DOHH2 (cell line): ENCODE measurements around the gene KHDC1.

Source experiments
- H3F3A ChIP-seq: fragments of 200-600 bp; sonication (generic), shearing (Covaris generic); 2 replicates; pipeline ENCODE4 v1.6.0; 2016; ENCODE audit warnings: antibody characterized with exemption, mild to moderate bottlenecking; ENCODE audit not compliant: control insufficient read depth, insufficient read depth
- H3K27ac ChIP-seq: fragments of 200-600 bp; sonication (generic); 2 replicates; pipeline ENCODE4 v1.5.1; 2014; ENCODE audit warnings: low read depth, mild to moderate bottlenecking, low read length, moderate library complexity
- H3K27me3 ChIP-seq: fragments of 200-600 bp; sonication (generic); 2 replicates; pipeline ENCODE4 v1.6.1; 2014; ENCODE audit warnings: mild to moderate bottlenecking, low read length, mixed read lengths; ENCODE audit not compliant: control insufficient read depth
- H3K36me3 ChIP-seq: fragments of 200-600 bp; sonication (generic); 2 replicates; pipeline ENCODE4 v1.6.1; 2014; ENCODE audit warnings: mild to moderate bottlenecking, low read length, moderate library complexity, mixed read lengths; ENCODE audit not compliant: control insufficient read depth
- H3K4me1 ChIP-seq: fragments of 200-600 bp; sonication (generic); 2 replicates; pipeline ENCODE4 v1.6.1; 2014; ENCODE audit warnings: mild to moderate bottlenecking, low read length, mixed read lengths; ENCODE audit not compliant: control insufficient read depth
- H3K4me2 ChIP-seq: fragments of 200-600 bp; sonication (generic); 2 replicates; pipeline ENCODE4 v1.6.0; 2014; ENCODE audit warnings: mild to moderate bottlenecking, low read length, moderate library complexity
- H3K4me3 ChIP-seq: fragments of 200-600 bp; sonication (generic); 2 replicates; pipeline ENCODE4 v1.5.1; 2014; ENCODE audit warnings: mild to moderate bottlenecking, low read length, mixed read lengths
- H3K79me2 ChIP-seq: fragments of 200-600 bp; sonication (generic); 2 replicates; pipeline ENCODE4 v1.6.1; 2014; ENCODE audit warnings: mild to moderate bottlenecking, low read length, mixed read lengths; ENCODE audit not compliant: control insufficient read depth
- H3K9me2 ChIP-seq: fragments of 200-600 bp; sonication (generic); replicated peaks from 2 replicates; pipeline ENCODE4 v1.6.1; 2014; ENCODE audit warnings: mild to moderate bottlenecking, low read length, mixed read lengths; ENCODE audit not compliant: control insufficient read depth
- H3K9me3 ChIP-seq: fragments of 200-600 bp; sonication (generic); 2 replicates; pipeline ENCODE4 v1.6.1; 2014; ENCODE audit warnings: antibody characterized with exemption, low read length, mixed read lengths; ENCODE audit not compliant: control insufficient read depth, insufficient read depth
- H4K20me1 ChIP-seq: fragments of 200-600 bp; sonication (generic); 2 replicates; pipeline ENCODE4 v1.6.0; 2014; ENCODE audit warnings: low read depth, mild to moderate bottlenecking, antibody characterized with exemption, low read length, moderate library complexity; ENCODE audit not compliant: control insufficient read depth, insufficient read depth
- EZH2phosphoT487 ChIP-seq: fragments of 200-600 bp; sonication (generic); IDR thresholded peaks from 2 replicates; pipeline ENCODE4 v1.6.1; 2017; ENCODE audit warnings: borderline replicate concordance, mild to moderate bottlenecking, antibody characterized with exemption, low read length, moderate library complexity, mixed read lengths
- TF ChIP-seq, protein P1 (sequence below): fragments of 200-600 bp; sonication (generic); IDR thresholded peaks from one replicate; pipeline ENCODE4 v1.5.1; 2014; ENCODE audit warnings: antibody characterized with exemption, mild to moderate bottlenecking, low read depth, low read length; ENCODE audit not compliant: poor library complexity, severe bottlenecking

Gene KHDC1

DNA sequence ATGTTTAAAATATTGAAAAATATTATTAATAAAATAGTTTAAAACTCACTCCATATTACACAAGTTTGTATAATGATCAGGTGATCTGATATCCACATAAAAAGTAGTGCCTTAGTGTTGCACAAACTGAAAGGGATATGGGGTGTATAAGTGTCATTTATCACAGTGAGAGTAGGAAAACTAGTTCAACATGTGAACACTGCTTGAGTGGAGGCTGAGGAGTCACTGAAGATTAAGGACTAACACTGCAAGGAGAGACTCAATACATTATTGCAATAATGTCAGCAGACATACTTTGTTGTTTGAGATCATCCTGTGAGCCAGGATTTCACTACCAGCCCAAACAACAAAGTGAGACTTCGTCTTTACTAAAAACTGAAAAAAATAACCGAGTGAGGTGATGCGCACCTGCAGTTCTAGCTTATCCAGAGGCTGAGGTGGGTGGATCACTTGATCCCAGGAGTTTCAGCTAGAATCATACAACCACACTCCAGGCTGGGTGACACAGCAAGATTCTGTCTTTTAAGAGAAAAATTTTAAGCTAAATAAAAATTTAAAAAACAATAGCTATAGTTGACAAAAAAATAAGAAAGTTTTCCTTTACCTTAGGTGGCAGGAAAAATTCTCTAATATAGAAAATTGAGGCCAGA, 35.3 kb downstream of the KHDC1 start:
- H3K27ac ChIP-seq: no peak overlapping the region
- no peaks in the 10 kb centered on the region for H4K20me1 ChIP-seq
- no peaks in the 10 kb centered on the region for H3K36me3 ChIP-seq
- H3F3A ChIP-seq: no peaks in the 10 kb centered on the region
- H3K4me3 ChIP-seq: no peak overlapping the region
- H3K4me2 ChIP-seq: no peak overlapping the region
- TF ChIP-seq, protein P1, sequence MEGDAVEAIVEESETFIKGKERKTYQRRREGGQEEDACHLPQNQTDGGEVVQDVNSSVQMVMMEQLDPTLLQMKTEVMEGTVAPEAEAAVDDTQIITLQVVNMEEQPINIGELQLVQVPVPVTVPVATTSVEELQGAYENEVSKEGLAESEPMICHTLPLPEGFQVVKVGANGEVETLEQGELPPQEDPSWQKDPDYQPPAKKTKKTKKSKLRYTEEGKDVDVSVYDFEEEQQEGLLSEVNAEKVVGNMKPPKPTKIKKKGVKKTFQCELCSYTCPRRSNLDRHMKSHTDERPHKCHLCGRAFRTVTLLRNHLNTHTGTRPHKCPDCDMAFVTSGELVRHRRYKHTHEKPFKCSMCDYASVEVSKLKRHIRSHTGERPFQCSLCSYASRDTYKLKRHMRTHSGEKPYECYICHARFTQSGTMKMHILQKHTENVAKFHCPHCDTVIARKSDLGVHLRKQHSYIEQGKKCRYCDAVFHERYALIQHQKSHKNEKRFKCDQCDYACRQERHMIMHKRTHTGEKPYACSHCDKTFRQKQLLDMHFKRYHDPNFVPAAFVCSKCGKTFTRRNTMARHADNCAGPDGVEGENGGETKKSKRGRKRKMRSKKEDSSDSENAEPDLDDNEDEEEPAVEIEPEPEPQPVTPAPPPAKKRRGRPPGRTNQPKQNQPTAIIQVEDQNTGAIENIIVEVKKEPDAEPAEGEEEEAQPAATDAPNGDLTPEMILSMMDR: no peak
- TF ChIP-seq EZH2phosphoT487: no peak
- H3K9me2 ChIP-seq: no peaks in the 10 kb centered on the region
- no peaks in the 10 kb centered on the region for H3K79me2 ChIP-seq
- H3K27me3 ChIP-seq: no peaks in the 10 kb centered on the region
- H3K4me1 ChIP-seq: peaks cover 3% of the 10 kb centered on the region
- H3K9me3 ChIP-seq: no peaks in the 10 kb centered on the region

DNA sequence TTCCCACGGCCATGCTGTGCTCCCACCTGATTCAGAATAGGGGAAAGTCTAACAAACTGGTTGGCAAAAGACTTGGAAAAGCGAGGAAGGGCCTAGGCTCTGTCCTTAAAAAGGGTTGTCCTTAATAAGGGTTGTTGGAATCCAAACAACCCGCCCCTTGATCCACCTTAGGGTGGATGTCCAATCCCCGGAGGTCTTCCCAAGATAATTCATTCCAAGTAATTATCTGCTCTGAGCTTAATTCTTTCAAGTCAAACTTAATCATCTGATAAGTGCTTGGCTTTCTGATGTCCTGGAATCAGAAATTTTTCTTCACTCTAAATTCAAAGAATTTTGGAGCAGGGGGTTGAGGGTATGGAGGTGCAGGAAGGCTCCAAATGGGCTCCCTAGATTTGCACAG, 37.6 kb downstream of the KHDC1 start, which contains the start of gene KHDC1L:
Gene KHDC1L, minus strand, starts transcription at position 101 of the 400 bp plus-strand sequence. Its CDS starts 88 bp downstream, at position 13.
- Histone ChIP-seq H3K27ac (no peak within 1 kb of the TSS), H3K79me2 (no peaks in the 10 kb centered on the region), H3K4me2 (no peak within 1 kb of the TSS), H3K36me3 (no peaks in the 10 kb centered on the region), H3K27me3 (no peaks in the 10 kb centered on the region), H3K4me3 (no peak within 1 kb of the TSS), H3K9me2 (no peaks in the 10 kb centered on the region), H4K20me1 (no peaks in the 10 kb centered on the region), H3K4me1 (no peaks in the 10 kb centered on the region), H3F3A (no peaks in the 10 kb centered on the region), H3K9me3 (no peaks in the 10 kb centered on the region)
- TF ChIP-seq, protein P1: no peak
- TF ChIP-seq EZH2phosphoT487: no peak

DNA sequence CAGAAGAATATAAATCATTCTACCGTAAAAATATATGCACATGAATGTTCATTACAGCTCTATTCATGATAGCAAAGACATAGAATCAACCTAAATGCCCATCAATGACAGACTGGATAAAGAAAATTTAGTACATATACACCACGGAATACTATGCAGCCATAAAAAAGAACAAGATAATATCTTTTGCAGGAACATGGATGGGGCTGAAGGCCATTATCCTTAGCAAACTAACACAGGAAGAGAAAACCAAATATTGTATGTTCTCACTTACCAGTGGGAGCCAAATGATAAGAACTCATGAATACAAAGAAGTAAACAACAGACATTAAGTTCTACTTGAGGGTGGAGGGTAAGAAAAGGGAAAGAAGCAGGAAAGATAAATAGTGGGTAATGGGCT, 46.1 kb downstream of the KHDC1 start:
- no peaks in the 10 kb centered on the region for H3K4me1 ChIP-seq
- H3K9me3 ChIP-seq: no peaks in the 10 kb centered on the region
- no peak overlapping the region for H3K4me3 ChIP-seq
- H3K9me2 ChIP-seq: no peaks in the 10 kb centered on the region
- H3K27ac ChIP-seq: no peak overlapping the region
- no peaks in the 10 kb centered on the region for H3F3A ChIP-seq
- no peaks in the 10 kb centered on the region for H3K27me3 ChIP-seq
- H3K36me3 ChIP-seq: no peaks in the 10 kb centered on the region
- TF ChIP-seq, protein P1: no peak
- no peak for TF ChIP-seq EZH2phosphoT487
- H3K4me2 ChIP-seq: no peak overlapping the region
- no peaks in the 10 kb centered on the region for H3K79me2 ChIP-seq
- H4K20me1 ChIP-seq: no peaks in the 10 kb centered on the region
